A549 (cell line): ENCODE results near the gene CTAGE8. TPM values are rescaled to one million over a fixed set of nuclear protein-coding genes. Genes with fewer than 3 reads are reported as not detected.
"Not testable (repeated sequence)": the region's sequence is repeated elsewhere in the genome, so short reads cannot be mapped to it uniquely, and the experiment has no call there.

Source experiments
- ATAC-seq, 2 experiments: fragments of 200-7000 bp in 1 of 2; fragments of >200 bp in 1 of 2; cut with Nextera tagmentation in 1 of 2; cut with Tn5 transposase in 1 of 2; 3 replicates each; pipeline versions ENCODE4 v1.8.0 to v1.9.1; 2018 to 2020; ENCODE audit warnings: mild to moderate bottlenecking in 1 of 2, moderate library complexity in 1 of 2
- CTCF ChIA-PET: fragments of 300-600 bp; sonication (Branson Sonifier 250); formaldehyde crosslinking; extraction: SDS; loops from one replicate; lab custom pipeline; 2021; ENCODE audit warnings: antibody characterized with exemption, inconsistent platforms; lab: Yijun Ruan, JAX
- POLR2A ChIA-PET: fragments of 350-600 bp; formaldehyde crosslinking; extraction: SDS; loops from one replicate; lab custom pipeline; 2021; ENCODE audit warnings: antibody characterized with exemption, inconsistent platforms; lab: Yijun Ruan, JAX
- DNase-seq, 2 experiments: peaks; one replicate each; pipeline versions ENCODE4 v3.0.0 to v3.0.0-alpha.2; 2011 to 2016; ENCODE audit warnings: low read depth in 1 of 2, low spot score in 1 of 2
- FAIRE-seq: peaks from 2 replicates; lab custom pipeline; 2011; peaks lifted over from hg19 to GRCh38; lab: Jason Lieb, UNC
- H3K27ac ChIP-seq, 2 experiments: fragments of >200 bp; sonication (Bioruptor Twin); formaldehyde crosslinking; 3 replicates each; pipeline ENCODE4 v1.5.1; 2016 to 2017
- H3K4me1 ChIP-seq: fragments of >200 bp; sonication (Bioruptor Twin); formaldehyde crosslinking; 3 replicates; pipeline ENCODE4 v1.6.1; 2016
- H3K4me2 ChIP-seq: fragments of >200 bp; sonication (Bioruptor Twin); formaldehyde crosslinking; 3 replicates; pipeline ENCODE4 v1.6.1; 2016
- H3K4me3 ChIP-seq: fragments of >200 bp; sonication (Bioruptor Twin); formaldehyde crosslinking; 3 replicates; pipeline ENCODE4 v1.5.1; 2016
- H3K9me3 ChIP-seq: fragments of >200 bp; sonication (Bioruptor Twin); formaldehyde crosslinking; 3 replicates; pipeline ENCODE4 v1.6.1; 2016
- WGBS: methylation state at CpG from one replicate; pipeline ENCODE4 v1.1.6; 2017; ENCODE audit errors: missing lambda C conversion rate; 5-methylcytosine and 5-hydroxymethylcytosine counted together
- polyA plus RNA-seq, 4 experiments: library from polyadenylated mRNA; depleted of rRNA in 3 of 4; stranded (reverse); fragments of >200 nt; fragmentation: RNase III in 1 of 4; extraction: RNeasy Plus Mini Kit Qiagen cat#74134 plus additional on column Dnase treatment in 1 of 4; gene quantifications; 2 replicates in 3 of 4; 3 replicates in 1 of 4; pipeline ENCODE4 v1.2.3, GENCODE V29; 2011 to 2017

Gene CTAGE8
- polyA plus RNA-seq, 2 of the 4 experiments (the other 2 are of a cell fraction) = 0.06 TPM; not detected in 1

- H3K4me1 ChIP-seq, CTCF ChIA-PET, FAIRE-seq, POLR2A ChIA-PET, H3K4me3 ChIP-seq, H3K9me3 ChIP-seq, H3K4me2 ChIP-seq, DNase-seq, H3K27ac ChIP-seq, ATAC-seq: not testable (repeated sequence)
- WGBS = 35% methylated on average over 2 of the region's 4 CpGs
These were observed 22.5 kb upstream of the CTAGE8 start for GRCh38 chr7:144291607-144292006.

GRCh38 chr7:144287171-144287784, 18.2 kb upstream of the CTAGE8 start:
- H3K27ac ChIP-seq, POLR2A ChIA-PET, DNase-seq, H3K9me3 ChIP-seq, ATAC-seq, FAIRE-seq, H3K4me1 ChIP-seq, H3K4me3 ChIP-seq, H3K4me2 ChIP-seq, CTCF ChIA-PET: not testable (repeated sequence)
- WGBS = no CpG with 5 or more reads among the region's 3 CpGs

GRCh38 chr7:144283716-144284115, 14.6 kb upstream of the CTAGE8 start:
- H3K4me1 ChIP-seq, DNase-seq, CTCF ChIA-PET, FAIRE-seq, H3K4me2 ChIP-seq, H3K27ac ChIP-seq, POLR2A ChIA-PET, H3K9me3 ChIP-seq, H3K4me3 ChIP-seq: not testable (repeated sequence)
- peak in 1 of 2 experiments; percentile 64; a peak in 3 of 6 replicates for ATAC-seq
- WGBS = no CpG with 5 or more reads among the region's 6 CpGs

GRCh38 chr7:144282490-144282889, 13.4 kb upstream of the CTAGE8 start:
- DNase-seq, FAIRE-seq, CTCF ChIA-PET, ATAC-seq, POLR2A ChIA-PET, H3K27ac ChIP-seq, H3K4me3 ChIP-seq, H3K9me3 ChIP-seq, H3K4me2 ChIP-seq, H3K4me1 ChIP-seq: not testable (repeated sequence)
- 39% methylated on average over 3 of the region's 4 CpGs for WGBS

GRCh38 chr7:144281981-144282380, 12.9 kb upstream of the CTAGE8 start:
- ATAC-seq, H3K4me1 ChIP-seq, POLR2A ChIA-PET: not testable (repeated sequence)

GRCh38 chr7:144280010-144280409, 10.9 kb upstream of the CTAGE8 start:
- H3K4me3 ChIP-seq, POLR2A ChIA-PET, ATAC-seq, FAIRE-seq, DNase-seq, H3K27ac ChIP-seq, CTCF ChIA-PET, H3K4me1 ChIP-seq, H3K4me2 ChIP-seq, H3K9me3 ChIP-seq: not testable (repeated sequence)
- 92% methylated on average over 3 of the region's 6 CpGs for WGBS

More at GRCh38 chr7:144281981-144282380, 12.9 kb upstream of the CTAGE8 start:
- H3K27ac ChIP-seq, DNase-seq, H3K4me2 ChIP-seq, H3K9me3 ChIP-seq, H3K4me3 ChIP-seq, FAIRE-seq, CTCF ChIA-PET: not testable (repeated sequence)
- no CpG with 5 or more reads among the region's 8 CpGs for WGBS

- ATAC-seq, CTCF ChIA-PET, POLR2A ChIA-PET, FAIRE-seq, H3K4me3 ChIP-seq, H3K4me2 ChIP-seq, H3K4me1 ChIP-seq, DNase-seq, H3K27ac ChIP-seq, H3K9me3 ChIP-seq: not testable (repeated sequence)
- WGBS = 27% methylated on average over 5 of the region's 6 CpGs
These were observed 6.2 kb upstream of the CTAGE8 start for GRCh38 chr7:144275281-144275680.

GRCh38 chr7:144264692-144265091, 4.4 kb downstream of the CTAGE8 start, which contains the start of gene OR2A7:
OR2A7 (minus strand) TSS chr7:144264792; CDS start chr7:144259628, 5,164 bp downstream.
- H3K9me3 ChIP-seq, FAIRE-seq, ATAC-seq, CTCF ChIA-PET, DNase-seq, H3K27ac ChIP-seq, H3K4me3 ChIP-seq, POLR2A ChIA-PET, H3K4me1 ChIP-seq, H3K4me2 ChIP-seq: not testable (repeated sequence)
- 59% methylated on average over 7 of the region's 7 CpGs for WGBS

GRCh38 chr7:144262128-144262527, 7.0 kb downstream of the CTAGE8 start:
- ATAC-seq, POLR2A ChIA-PET: not testable (repeated sequence)
- FAIRE-seq = peak; percentile 36

GRCh38 chr7:144259067-144259466, 10.0 kb downstream of the CTAGE8 start:
- H3K4me2 ChIP-seq, DNase-seq, H3K9me3 ChIP-seq, H3K4me3 ChIP-seq, CTCF ChIA-PET, H3K27ac ChIP-seq, POLR2A ChIA-PET, H3K4me1 ChIP-seq, FAIRE-seq: not testable (repeated sequence)
- no CpG with 5 or more reads among the region's 14 CpGs for WGBS
- peak; percentile 38 to 66; a peak in 3 of 6 replicates for ATAC-seq

More at GRCh38 chr7:144262128-144262527, 7.0 kb downstream of the CTAGE8 start:
- CTCF ChIA-PET, H3K27ac ChIP-seq, H3K4me1 ChIP-seq, DNase-seq, H3K4me2 ChIP-seq, H3K9me3 ChIP-seq, H3K4me3 ChIP-seq: not testable (repeated sequence)
- WGBS = no CpG with 5 or more reads among the region's 2 CpGs
